Hematopoietic multipotent progenitor cell treated with erythropoietin and hydrocortisone succinate and interleukin-3 and kit ligand, for 8 days (in vitro differentiated cells): ENCODE data around the gene PCNX1.
"Not testable (repeated sequence)": the region's sequence is repeated elsewhere in the genome, so short reads cannot be mapped to it uniquely, and the experiment has no call there.

Source experiments
- DNase-seq: peaks from one replicate; pipeline ENCODE4 v3.0.0-alpha.2; 2015

PCNX1 gene

DNA sequence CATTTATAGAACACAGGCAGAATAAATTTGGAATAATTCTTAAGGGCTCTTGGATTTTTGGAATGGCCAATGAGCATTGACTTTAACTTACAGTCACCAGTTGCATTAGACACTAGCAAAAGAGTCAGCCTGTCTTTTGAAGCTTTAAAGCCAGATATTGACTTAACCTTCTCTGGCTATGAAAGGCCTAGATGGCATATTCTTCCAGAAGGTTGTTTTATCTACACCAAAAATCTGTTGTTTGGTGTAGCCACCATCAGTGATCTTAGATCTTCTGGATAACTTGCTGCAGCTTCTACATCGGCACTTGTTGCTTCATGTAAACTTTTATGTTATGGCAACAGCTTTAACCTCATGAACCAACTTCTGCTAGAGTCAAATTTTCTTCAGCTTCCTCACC is 10.4 kb downstream of the PCNX1 start:
- DNase-seq = no peak

DNA sequence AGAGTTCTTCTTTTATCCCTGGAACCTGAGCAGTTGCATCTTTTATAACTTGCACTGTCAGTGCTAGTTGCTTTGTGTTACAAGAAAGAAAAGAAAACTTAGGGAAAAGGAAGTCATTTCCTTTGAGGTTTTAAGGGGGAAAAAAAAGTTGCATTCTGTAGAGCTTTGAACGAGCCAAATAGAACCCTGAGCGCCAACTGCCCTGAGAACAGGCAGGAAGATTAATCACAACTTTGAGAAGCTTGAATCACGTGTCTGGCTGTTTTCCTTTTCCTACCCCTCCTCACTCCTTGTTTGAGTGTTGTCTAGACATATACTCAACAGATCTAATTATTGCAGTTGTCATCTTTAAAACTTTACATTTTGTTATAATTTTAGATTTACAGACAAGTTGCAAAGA is 12.5 kb downstream of the PCNX1 start:
- no peak for DNase-seq

DNA sequence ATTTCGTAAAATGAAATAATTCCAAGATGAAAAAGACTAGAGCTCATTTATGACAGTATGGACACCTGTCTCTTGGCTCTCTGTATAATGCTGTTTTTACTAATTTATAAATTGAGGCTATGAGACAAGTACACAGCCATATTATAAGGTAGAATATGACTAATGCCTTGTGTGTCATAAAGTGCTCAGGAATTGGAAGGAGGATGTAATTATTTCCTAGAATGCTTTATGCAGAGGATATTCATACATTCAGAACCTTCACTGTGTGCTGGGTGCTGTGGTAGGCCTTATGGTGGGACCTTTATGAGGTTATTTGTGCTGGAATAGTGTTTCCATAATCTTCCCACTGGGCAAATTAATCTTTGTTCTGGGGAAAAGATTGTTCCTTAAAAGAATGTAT is 13.3 kb downstream of the PCNX1 start:
- DNase-seq = no peak

DNA sequence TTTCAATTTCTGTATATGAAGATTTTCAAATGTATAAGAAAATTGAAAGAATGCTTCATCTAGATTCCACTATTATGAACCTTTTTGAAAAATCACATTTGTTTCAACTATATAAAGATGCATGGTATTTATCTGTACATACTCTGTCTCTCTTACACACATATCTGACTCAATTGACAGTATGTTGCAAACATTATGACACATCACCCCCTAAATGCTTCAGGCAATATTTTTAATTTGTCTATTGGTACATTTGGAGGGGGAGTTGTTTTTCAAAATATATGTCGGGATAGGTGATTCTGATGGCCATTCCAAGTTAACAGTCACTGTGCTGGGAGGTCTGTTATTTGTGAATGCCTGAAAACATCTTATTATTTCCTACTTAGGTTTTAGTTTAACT is 14.4 kb downstream of the PCNX1 start:
- no peak for DNase-seq

DNA sequence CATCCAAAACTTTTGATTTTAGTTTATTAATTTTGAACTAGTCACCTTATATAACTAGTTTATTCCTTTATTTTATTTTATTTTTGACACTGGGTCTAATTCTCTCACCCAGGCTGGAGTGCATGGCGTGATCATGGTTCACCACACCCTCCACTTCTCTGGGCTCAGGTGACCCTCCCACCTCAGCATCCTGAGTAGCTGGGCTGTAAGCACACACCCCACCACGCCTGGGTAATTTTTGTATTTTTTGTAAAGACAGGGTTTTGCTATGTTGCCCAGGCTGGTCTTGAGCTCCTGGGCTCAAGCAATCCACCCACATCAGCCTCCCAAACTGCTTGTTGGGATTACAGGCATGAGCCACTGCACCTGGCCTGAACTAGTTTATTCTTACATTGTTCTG is 17.3 kb downstream of the PCNX1 start:
- DNase-seq = no peak

DNA sequence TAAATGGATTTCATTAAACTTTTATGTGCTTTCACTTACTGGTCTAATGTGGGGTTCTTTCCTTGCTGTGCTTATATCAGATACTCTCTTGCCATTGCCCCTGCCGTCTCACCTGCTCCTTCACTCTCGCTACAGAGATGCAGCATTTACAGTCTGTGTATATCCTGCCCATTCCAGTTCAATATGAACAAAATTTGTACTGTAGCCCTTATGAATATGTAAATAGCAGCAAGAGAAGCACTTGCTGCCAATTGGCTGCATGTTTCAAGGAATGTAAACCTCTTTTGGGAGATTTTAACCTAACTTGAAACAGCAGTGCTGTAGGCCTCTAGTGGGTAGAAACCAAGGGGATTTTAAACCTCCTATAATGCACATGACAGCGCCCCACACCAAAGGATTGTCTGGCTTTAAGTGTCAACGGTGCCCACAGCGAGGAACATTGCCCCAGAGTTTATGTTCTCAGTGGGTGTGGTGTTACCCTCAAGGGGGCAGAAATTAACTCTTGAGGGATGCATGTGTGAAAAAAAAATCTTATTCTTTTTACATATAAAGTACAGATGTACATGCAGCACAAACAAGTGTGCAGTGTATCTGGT is 19.1 kb downstream of the PCNX1 start:
- no peak for DNase-seq

DNA sequence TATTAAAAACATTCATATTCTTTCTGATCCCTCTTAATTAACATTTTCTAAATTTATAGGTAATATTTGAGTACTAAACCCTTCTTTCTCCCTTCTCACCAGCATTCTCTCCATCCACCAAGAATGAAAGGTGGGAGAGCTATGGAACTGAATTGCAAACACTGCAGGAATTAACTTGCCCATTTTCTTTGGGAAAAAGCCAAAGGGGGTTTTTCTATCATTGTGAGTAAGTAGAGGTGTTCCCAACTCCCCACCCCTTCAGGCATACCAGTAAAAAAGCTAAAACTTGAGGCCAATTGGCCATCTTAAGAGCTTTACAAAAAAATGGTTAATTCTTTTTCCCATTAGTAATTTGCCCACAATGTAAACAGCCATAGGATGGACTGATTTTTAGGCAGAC is 23.7 kb downstream of the PCNX1 start:
- no peak for DNase-seq

DNA sequence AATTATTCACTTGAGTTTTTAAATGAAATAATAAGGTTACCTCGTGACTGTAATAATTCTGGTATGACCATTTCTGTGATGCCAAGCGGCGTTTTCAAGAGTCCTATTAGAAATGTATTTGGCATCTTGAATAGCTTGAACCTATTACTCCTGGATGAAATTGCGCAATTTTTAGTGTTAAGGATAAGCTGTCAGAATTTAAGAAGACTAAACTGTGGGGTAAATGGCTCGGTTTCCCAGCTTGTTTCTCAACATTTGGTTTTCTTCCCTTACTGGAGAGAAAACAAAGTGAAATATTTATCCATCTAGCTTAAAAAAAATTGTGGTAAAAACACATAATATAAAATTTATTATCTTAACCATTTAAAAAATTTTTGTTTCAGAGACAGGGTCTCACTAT is 26.8 kb downstream of the PCNX1 start:
- DNase-seq = no peak

DNA sequence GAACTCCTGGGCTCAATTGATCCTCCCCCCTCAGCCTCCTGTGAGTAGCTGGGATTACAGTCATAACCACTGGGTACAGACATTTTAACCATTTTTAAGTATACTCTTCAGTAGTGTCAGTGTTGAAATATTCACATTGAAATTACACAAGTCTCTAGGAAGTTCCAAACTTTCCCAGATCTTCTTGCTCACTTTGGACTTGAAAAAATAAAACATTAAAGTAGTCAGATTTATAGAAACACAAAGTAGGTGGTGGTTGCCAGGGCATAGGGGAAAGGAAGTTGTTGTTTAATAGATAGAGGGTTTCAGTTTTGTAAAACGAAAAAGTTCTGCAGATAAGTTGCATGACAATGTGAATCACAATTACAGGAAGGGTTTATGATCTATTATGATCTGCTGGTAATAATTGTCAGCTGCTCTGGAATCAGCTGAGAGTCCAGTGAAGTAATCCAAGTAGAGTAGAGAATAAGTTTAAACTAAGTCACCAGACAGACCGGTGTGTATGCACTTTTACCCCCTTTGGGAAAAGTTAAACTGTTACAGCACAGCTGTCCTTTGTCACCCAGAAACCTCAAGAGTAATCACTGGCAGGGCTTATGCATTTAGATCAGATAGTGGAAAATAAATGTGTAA is 27.4 kb downstream of the PCNX1 start:
- DNase-seq = no peak

DNA sequence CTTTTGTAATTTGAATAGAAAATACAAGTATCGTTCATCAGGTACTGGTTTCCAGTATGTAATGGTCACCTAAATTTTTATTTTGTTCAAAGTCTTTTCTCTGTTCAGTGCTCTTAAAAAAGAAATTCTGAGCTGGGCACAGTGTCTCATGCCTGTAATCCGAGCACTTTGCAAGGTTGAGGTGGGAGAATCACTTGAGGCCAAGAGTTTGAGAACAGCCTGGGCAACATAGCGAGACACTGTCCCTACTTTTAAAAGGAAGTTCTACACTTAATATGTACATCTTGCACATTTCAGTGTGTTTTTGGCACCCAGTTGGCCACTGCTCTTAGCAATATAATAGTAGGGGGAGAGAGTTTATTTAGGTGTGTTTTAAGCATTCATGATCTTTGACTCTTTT is 27.9 kb downstream of the PCNX1 start:
- no peak for DNase-seq

DNA sequence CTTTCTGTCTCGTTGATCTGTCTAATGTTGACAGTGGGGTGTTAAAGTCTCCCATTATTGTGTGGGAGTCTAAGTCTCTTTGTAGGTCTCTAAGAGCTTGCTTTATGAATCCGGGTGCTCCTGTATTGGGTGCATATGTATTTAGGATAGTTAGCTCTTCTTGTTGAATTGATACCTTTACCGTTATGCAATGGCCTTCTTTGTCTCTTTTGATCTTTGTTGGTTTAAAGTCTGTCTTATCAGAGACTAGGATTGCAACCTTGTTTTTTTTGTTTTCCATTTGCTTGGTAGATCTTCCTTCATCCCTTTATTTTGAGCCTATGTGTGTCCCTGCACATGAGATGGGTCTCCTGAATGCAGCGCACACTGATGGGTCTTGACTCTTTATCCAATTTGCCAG is 32.4 kb downstream of the PCNX1 start:
- not testable (repeated sequence) for DNase-seq

DNA sequence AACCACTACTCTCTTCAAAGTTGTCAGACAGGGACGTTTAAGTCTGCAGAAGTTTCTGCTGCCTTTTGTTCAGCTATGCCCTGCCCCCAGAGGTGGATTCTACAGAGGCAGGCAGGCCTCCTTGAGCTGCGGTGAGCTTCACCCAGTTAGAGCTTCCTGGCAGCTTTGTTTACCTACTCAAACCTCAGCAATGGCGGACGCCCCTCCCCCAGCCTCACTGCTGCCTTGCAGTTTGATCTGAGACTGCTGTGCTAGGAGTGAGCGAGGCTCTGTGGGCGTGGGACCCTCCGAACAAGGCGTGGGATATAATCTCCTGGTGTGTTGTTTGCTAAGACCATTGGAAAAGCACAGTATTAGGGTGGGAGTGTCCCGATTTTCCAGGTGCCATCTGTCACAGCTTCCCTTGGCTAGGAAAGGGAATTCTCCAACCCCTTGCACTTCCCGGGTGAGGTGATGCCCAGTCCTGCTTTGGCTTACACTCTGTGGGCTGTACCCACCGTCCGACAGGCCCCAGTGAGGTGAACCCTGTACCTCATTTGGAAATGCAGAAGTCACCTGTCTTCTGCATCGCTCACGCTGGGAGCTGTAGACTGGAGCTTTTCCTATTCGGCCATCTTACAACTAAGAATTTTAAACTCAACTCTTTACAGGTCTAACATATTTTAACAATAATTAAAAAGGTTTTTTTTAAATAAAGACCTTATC is 34.5 kb downstream of the PCNX1 start:
- not testable (repeated sequence) for DNase-seq

DNA sequence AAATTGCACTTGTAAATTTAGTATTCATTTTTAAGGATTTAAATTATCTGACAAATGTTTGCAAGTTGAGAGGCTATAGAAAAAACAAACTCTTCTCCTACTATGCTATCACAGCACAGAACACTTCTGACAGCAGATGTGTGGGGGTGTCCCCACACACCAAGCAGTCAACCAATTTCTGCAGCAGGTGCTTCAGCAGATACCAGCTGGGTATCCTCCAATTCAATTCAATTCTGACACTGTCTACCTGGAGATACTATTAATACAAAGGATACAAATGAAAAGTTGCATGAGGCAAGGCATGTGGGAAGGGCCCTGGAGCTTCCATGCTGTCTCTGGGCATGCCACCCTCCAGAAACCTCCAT is 35.1 kb downstream of the PCNX1 start:
- no peak for DNase-seq

DNA sequence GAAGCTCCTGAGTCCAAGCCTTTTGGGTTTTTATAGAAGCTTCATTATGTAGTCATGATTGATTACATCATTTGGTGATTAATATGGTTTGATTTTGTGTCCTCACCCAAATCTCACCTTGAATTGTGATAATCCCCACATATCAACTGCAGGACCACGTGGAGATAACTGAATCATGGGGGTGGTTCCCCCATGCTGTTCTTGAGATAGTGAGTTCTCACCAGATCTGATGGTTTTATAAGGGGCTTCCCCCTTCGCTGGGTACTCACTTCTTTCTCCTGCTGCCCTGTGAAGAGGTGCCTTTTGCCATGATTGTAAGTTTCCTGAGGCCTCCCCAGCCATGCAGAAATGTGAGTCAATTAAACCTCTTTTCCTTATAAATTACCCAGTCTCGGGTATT is 35.5 kb downstream of the PCNX1 start:
- DNase-seq = not testable (repeated sequence)

DNA sequence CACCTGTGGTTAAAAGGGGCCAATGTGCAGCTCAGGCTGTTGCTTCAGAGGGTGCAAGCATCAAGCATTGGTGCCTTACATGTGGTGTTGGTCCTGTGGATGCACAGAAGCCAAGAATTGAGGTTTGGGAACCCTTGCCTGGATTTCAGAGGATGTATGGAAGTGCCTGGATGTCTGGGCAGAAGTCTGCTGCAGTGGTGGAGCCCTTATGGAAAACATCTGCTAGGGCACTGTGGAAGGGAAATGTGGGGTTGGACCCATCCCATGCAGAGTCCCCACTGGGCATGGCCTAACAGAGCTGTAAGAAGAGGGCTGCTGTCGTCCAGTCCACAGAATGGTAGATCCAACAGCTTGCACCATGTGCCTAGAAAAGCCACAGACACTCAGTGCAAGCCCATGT is 36.6 kb downstream of the PCNX1 start:
- no peak for DNase-seq

DNA sequence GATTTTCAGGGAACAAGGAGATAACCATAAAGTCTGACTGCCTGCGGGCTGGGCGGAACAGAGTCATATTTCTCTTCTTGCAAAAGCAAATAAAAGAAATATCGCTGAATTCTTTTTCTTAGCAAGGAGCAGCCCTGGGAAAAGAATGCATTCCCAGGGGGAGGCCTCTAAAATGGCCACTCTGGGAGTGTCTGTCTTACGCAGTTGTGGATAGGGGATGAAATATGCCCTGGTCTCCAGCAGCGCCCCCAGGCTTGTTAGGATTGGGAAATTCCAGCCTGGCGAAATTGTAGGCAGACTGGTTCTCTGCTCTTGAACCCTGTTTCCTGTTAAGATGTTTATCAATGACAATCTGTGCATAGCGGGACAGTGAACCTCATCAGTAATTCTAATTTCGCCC is 40.5 kb downstream of the PCNX1 start:
- DNase-seq = no peak

DNA sequence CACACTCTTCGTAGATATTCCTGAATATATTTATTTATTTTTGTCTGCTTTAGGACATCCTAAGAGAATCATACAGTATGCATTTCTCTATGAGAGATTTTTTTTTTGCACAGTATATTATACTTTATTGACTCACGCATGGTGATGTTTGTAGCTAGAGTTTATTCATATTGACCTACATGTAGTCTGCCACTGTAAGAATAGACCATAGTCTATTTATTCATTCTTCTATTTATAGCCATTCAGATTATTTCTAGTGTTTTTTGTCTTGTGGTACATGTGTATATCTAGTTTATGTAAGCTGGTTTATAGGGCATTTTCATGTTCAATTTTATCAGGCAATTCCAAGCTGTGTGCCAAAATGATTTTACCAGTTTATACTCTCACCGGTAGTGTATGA is 45.2 kb downstream of the PCNX1 start:
- no peak for DNase-seq

DNA sequence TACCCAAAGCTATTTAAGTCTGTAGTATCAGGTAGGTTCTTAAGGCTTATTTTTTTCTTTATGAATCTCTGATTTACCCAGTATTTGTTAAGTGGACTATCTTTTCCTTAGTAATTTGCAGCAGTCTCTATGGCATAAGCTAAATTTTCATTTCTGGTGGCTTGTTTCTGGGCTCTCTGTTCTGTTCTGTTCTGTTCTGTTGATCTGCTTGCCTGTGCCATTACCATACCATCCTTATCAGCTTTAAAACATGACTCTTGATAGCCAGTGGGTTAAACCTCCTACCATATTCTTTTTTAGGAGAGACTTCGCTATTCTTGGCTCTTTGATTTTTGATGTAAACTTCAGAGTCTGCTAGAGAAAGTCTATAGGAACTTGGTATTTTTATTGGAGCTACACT is 46.8 kb downstream of the PCNX1 start:
- no peak for DNase-seq

DNA sequence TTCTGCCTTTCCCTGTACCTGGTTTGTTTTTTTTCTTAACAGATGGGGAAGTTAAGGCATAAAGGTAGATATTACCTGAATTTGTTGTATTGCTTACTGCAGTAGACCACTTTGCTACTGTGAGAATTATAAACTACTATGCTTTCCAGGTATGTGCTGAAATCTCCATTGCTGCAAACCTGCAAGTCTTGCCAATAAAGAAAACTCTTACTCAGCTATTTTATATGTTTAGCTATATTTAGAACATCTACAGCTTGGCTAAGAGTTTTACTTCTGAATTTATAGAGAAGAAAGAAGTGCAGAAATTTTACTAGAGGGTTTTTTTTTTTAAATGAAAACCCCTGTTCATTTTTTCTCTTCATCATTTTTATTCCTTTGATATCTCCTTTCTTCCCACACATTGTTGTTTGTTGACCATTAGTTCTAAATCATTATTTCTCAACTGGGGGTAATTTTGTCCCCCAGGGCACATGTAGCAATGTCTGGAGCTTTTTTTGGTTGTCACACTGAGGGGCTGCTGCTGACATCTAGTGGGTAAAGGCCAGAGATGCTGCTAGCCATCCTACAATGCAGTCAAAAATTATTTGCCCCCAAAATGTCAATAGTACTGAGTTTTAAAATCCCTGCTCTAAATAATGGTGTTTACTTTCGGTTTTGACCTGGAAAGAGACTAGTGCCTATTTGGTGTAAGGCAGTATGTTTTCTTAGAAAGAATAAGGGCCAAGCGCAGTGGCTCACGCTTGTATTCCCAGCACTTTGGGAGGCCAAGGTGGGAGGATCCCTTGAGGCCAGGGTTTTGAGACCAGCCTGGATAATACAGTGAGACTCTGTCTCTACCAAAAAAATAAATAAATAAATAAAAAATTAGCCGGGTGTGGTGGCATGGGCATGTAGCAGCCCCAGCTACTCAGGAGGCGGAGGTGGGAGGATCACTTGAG is 48.6 kb downstream of the PCNX1 start:
- DNase-seq = peak; percentile 52

DNA sequence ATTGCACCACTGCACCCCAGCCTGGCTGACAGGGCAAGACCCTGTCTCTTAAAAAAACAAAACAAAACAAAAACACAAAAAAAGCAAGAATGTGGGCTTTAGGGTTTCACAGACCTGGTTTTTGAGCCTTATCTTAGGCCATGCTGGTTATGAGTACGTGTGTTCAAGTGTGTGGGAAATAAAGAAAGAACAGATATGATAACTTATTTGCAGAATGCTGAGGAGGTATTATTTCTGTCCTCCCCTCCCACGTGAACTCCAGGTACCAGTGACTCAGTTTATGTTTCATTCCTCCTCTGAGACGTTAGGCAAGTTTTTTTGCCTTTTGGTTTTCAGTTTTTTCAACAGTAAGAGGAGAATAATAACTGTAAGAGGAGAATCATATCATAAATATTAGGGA is 49.3 kb downstream of the PCNX1 start:
- DNase-seq = no peak

DNA sequence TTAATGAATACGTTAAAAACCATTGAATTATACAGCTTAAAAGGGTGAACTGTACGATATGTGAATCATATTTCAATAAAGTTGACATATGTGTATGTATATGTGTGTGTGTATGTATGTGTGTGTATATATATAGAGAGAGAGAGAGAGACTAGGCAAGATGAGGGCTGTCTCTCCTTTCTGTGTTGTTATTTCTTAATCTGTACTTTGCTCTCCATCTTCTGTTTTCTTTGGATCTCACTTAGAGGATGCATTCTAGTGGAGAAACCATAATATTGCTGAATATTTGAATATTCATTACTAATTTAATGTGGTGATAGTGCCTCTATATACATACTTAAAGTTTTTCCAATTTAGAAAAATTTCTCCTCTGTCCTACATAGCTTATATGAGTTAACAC is 50.5 kb downstream of the PCNX1 start:
- DNase-seq = no peak

DNA sequence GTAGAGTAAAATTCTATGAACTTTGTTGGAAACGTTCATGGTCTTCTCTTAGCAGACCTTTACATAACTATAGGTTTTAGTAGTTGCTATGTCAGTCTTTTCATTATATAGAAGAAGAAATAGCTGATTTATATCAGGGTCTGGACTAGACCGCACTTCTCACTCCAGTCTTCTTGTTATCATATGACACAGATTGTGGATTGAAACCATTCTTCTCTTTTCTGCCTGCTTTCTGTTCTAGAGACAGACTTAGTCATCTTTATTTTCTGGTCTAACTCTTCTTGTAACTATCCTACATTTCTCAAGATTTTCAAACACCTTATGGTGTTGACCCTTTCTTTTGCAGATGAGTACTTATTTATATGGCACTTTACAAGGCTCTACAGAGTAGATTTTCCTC is 55.7 kb downstream of the PCNX1 start:
- no peak for DNase-seq

DNA sequence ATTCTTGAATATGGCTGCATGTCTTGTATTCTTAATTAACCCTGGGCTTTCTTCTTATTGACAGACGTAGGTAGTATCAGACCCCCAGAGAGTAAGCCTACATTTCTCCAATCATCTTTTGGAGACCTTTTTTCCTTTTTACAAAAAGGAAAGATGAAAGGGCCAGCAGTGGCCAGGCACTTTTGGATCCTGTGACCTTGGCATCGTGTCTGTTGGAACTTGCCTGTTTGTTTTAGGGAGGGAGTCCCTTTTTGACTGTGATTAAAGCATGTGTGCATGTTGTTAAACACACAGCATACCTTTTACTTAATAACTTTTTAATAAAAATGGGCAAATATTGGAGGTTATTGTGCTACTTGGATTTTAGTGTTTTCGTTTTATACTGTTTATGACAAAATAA is 57.2 kb downstream of the PCNX1 start:
- DNase-seq = no peak

DNA sequence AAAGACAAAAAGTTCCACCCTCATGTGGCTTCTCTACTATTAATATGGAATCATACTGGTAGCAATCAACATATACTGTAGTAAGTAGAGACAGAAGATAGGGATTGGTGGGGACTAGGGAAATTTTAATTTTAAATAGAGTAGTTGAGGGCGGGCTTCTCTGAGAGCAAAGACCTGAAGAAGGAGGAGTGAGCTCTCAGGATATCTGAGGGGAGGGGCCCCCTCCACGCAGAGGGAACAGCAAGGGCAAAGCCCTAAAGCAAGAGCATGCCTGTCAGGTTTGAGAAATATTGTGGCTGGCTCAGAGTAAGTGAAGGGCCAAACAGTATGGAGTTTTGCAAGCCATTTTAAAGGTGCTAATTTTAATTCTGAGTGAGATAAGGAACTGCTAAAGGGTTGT is 64.3 kb downstream of the PCNX1 start:
- DNase-seq = no peak
